SK-N-SH treated with all-trans-retinoic acid at 6 μM for 48 hours (cell line): Measurements from ENCODE around the gene PHF2.

Source experiments
- ATAC-seq: fragments of 200-7000 bp; cut with Tn5 transposase; 3 replicates; pipeline ENCODE4 v1.9.1; 2020; ENCODE audit warnings: mild to moderate bottlenecking, moderate library complexity
- ARNTL ChIP-seq: fragments of 450-650 bp; formaldehyde crosslinking; IDR thresholded peaks from 2 replicates; pipeline ENCODE4 v1.5.0; 2020; ENCODE audit warnings: low read depth, mild to moderate bottlenecking, moderate library complexity, borderline replicate concordance
- BACH2 ChIP-seq: fragments of 250-450 bp; sonication (Bioruptor Pico); IDR thresholded peaks from 2 replicates; pipeline ENCODE4 v1.9.0; 2021; ENCODE audit warnings: mild to moderate bottlenecking, borderline replicate concordance
- CSDC2 ChIP-seq: fragments of 250-450 bp; sonication (Bioruptor Pico); IDR thresholded peaks from 2 replicates; pipeline ENCODE4 v1.5.0; 2020; ENCODE audit warnings: mild to moderate bottlenecking, moderate library complexity
- ESRRG ChIP-seq: fragments of 250-450 bp; sonication (Bioruptor Pico); IDR thresholded peaks from 2 replicates; pipeline ENCODE4 v1.6.1; 2021; ENCODE audit warnings: mild to moderate bottlenecking
- GLIS3 ChIP-seq: fragments of 250-450 bp; sonication (Bioruptor Pico); IDR thresholded peaks from 2 replicates; pipeline ENCODE4 v1.5.0; 2020; ENCODE audit warnings: mild to moderate bottlenecking, moderate library complexity
- ISL1 ChIP-seq: fragments of 250-450 bp; sonication (Bioruptor Pico); IDR thresholded peaks from 2 replicates; pipeline ENCODE4 v2.1.2; 2022; ENCODE audit warnings: mild to moderate bottlenecking, moderate library complexity
- OSR1 ChIP-seq: fragments of 250-450 bp; sonication (Bioruptor Pico); IDR thresholded peaks from 2 replicates; pipeline ENCODE4 v1.8.0; 2022; ENCODE audit warnings: moderate library complexity, mild to moderate bottlenecking, inconsistent platforms
- PPARA ChIP-seq: fragments of 250-450 bp; sonication (Bioruptor Pico); IDR thresholded peaks from 2 replicates; pipeline ENCODE4 v1.5.0; 2020; ENCODE audit warnings: mild to moderate bottlenecking, borderline replicate concordance
- RARB ChIP-seq: fragments of 250-450 bp; sonication (Bioruptor Pico); IDR thresholded peaks from 2 replicates; pipeline ENCODE4 v1.8.0; 2021; ENCODE audit warnings: mild to moderate bottlenecking, moderate library complexity
- SNAI2 ChIP-seq: fragments of 250-450 bp; sonication (Bioruptor Pico); IDR thresholded peaks from 2 replicates; pipeline ENCODE4 v1.5.0; 2020; ENCODE audit warnings: mild to moderate bottlenecking, moderate library complexity
- TCF4 ChIP-seq: fragments of 250-450 bp; sonication (Bioruptor Pico); IDR thresholded peaks from 2 replicates; pipeline ENCODE4 v1.8.0; 2021; ENCODE audit warnings: mild to moderate bottlenecking, moderate library complexity, borderline replicate concordance
- TOX ChIP-seq: fragments of 250-450 bp; sonication (Bioruptor Pico); IDR thresholded peaks from 2 replicates; pipeline ENCODE4 v1.8.0; 2021; ENCODE audit warnings: mild to moderate bottlenecking, moderate library complexity, borderline replicate concordance
- ZC3H10 ChIP-seq: fragments of 250-450 bp; sonication (Bioruptor Pico); IDR thresholded peaks from 2 replicates; pipeline ENCODE4 v1.5.1; 2021; ENCODE audit warnings: mild to moderate bottlenecking, moderate library complexity
- ZFP30 ChIP-seq: fragments of 450-650 bp; formaldehyde crosslinking; IDR thresholded peaks from 2 replicates; pipeline ENCODE4 v1.5.0; 2022; ENCODE audit warnings: mild to moderate bottlenecking, moderate library complexity
- ZNF565 ChIP-seq: fragments of 450-650 bp; formaldehyde crosslinking; conservative IDR thresholded peaks from 2 replicates; pipeline ENCODE4 v1.5.0; 2020; ENCODE audit warnings: low read depth, mild to moderate bottlenecking, moderate library complexity
- ZNF70 ChIP-seq: fragments of 450-650 bp; formaldehyde crosslinking; IDR thresholded peaks from 2 replicates; pipeline ENCODE4 v1.5.0; 2020; ENCODE audit warnings: mild to moderate bottlenecking, moderate library complexity
- ZNF8 ChIP-seq: fragments of 450-650 bp; formaldehyde crosslinking; IDR thresholded peaks from 2 replicates; pipeline ENCODE4 v1.5.0; 2020; ENCODE audit warnings: mild to moderate bottlenecking, moderate library complexity
- TF ChIP-seq, protein P1 (sequence below): fragments of 250-450 bp; sonication (Bioruptor Pico); IDR thresholded peaks from 2 replicates; pipeline ENCODE4 v1.8.0; 2020; ENCODE audit warnings: mild to moderate bottlenecking, moderate library complexity, borderline replicate concordance
- TF ChIP-seq, protein P2 (sequence below): fragments of 250-450 bp; sonication (Bioruptor Pico); IDR thresholded peaks from 2 replicates; pipeline ENCODE4 v1.5.1; 2021; ENCODE audit warnings: mild to moderate bottlenecking, moderate library complexity
- TF ChIP-seq, protein P3 (sequence below): fragments of 250-450 bp; sonication (Bioruptor Pico); IDR thresholded peaks from 2 replicates; pipeline ENCODE4 v1.5.1; 2020; ENCODE audit warnings: low read depth, mild to moderate bottlenecking, moderate library complexity
- TF ChIP-seq, protein P4 (sequence below): fragments of 250-450 bp; sonication (Bioruptor Pico); IDR thresholded peaks from 2 replicates; pipeline ENCODE4 v1.8.0; 2021; ENCODE audit warnings: low read depth, mild to moderate bottlenecking, moderate library complexity, borderline replicate concordance

The PHF2 gene

DNA sequence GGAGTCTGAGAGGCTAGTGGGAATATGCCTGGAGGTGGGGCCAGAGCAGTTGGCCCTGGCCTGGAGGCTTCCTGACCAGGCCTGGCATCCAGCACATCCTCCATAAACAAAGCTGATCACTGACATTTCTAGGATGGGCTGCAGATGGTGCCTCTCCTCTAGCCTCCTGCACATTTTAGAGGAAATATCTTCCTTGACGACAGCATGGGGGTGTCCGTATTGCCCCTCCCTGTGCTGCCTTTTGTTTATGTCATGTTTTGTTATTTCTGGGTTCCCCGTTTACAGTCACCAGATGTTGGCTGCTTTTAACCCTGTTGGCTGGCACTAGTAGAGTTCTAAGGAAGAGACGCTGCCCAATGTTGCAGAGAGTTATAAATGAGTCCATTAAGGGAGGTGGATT is 148.5 kb downstream of the PHF2 start:
- TF ChIP-seq SNAI2 (CRISPR knock-in tag) (no peak), ARNTL (CRISPR knock-in tag) (no peak), ZC3H10 (no peak), BACH2 (no peak), ZNF70 (no peak), CSDC2 (CRISPR knock-in tag) (no peak), ZFP30 (no peak), TCF4 (CRISPR knock-in tag) (no peak), RARB (CRISPR knock-in tag) (no peak), ISL1 (CRISPR knock-in tag) (no peak), PPARA (CRISPR knock-in tag) (no peak)
- TF ChIP-seq, protein P1, sequence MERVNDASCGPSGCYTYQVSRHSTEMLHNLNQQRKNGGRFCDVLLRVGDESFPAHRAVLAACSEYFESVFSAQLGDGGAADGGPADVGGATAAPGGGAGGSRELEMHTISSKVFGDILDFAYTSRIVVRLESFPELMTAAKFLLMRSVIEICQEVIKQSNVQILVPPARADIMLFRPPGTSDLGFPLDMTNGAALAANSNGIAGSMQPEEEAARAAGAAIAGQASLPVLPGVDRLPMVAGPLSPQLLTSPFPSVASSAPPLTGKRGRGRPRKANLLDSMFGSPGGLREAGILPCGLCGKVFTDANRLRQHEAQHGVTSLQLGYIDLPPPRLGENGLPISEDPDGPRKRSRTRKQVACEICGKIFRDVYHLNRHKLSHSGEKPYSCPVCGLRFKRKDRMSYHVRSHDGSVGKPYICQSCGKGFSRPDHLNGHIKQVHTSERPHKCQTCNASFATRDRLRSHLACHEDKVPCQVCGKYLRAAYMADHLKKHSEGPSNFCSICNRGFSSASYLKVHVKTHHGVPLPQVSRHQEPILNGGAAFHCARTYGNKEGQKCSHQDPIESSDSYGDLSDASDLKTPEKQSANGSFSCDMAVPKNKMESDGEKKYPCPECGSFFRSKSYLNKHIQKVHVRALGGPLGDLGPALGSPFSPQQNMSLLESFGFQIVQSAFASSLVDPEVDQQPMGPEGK (CRISPR knock-in tag): no peak
- TF ChIP-seq, protein P2, sequence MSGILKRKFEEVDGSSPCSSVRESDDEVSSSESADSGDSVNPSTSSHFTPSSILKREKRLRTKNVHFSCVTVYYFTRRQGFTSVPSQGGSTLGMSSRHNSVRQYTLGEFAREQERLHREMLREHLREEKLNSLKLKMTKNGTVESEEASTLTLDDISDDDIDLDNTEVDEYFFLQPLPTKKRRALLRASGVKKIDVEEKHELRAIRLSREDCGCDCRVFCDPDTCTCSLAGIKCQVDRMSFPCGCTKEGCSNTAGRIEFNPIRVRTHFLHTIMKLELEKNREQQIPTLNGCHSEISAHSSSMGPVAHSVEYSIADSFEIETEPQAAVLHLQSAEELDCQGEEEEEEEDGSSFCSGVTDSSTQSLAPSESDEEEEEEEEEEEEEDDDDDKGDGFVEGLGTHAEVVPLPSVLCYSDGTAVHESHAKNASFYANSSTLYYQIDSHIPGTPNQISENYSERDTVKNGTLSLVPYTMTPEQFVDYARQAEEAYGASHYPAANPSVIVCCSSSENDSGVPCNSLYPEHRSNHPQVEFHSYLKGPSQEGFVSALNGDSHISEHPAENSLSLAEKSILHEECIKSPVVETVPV: no peak
- TF ChIP-seq, protein P3, sequence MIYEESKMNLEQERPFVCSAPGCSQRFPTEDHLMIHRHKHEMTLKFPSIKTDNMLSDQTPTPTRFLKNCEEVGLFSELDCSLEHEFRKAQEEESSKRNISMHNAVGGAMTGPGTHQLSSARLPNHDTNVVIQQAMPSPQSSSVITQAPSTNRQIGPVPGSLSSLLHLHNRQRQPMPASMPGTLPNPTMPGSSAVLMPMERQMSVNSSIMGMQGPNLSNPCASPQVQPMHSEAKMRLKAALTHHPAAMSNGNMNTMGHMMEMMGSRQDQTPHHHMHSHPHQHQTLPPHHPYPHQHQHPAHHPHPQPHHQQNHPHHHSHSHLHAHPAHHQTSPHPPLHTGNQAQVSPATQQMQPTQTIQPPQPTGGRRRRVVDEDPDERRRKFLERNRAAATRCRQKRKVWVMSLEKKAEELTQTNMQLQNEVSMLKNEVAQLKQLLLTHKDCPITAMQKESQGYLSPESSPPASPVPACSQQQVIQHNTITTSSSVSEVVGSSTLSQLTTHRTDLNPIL (CRISPR knock-in tag): no peak
- TF ChIP-seq, protein P4, sequence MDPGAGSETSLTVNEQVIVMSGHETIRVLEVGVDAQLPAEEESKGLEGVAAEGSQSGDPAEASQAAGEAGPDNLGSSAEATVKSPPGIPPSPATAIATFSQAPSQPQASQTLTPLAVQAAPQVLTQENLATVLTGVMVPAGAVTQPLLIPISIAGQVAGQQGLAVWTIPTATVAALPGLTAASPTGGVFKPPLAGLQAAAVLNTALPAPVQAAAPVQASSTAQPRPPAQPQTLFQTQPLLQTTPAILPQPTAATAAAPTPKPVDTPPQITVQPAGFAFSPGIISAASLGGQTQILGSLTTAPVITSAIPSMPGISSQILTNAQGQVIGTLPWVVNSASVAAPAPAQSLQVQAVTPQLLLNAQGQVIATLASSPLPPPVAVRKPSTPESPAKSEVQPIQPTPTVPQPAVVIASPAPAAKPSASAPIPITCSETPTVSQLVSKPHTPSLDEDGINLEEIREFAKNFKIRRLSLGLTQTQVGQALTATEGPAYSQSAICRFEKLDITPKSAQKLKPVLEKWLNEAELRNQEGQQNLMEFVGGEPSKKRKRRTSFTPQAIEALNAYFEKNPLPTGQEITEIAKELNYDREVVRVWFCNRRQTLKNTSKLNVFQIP (CRISPR knock-in tag): no peak
- ATAC-seq: no peak

DNA sequence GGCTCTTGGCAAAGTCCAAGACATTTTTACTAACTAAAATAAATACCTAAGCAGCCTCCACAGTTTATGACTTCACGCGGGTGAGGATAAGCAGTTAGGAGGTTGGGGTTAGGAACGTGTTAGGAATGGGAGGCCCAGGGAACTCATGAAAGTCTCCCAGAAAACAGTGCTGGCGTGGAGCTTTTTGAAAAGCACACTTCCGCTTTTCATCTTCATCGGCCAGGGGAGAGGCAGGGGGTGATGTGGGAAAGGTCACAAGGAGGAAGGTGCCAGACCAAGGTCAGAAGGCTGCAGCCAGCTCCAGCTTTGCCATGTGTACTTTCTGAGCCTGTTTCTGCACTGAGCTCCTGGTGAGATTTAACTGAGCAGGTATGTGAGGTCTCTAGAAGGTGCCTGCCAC is 149.0 kb downstream of the PHF2 start:
- TF ChIP-seq RARB (CRISPR knock-in tag) (no peak), OSR1 (no peak), GLIS3 (CRISPR knock-in tag) (no peak), BACH2 (no peak), ISL1 (CRISPR knock-in tag) (no peak)
- TF ChIP-seq, protein P3 (CRISPR knock-in tag): no peak
- TF ChIP-seq, protein P4 (CRISPR knock-in tag): no peak
- ATAC-seq: no peak

DNA sequence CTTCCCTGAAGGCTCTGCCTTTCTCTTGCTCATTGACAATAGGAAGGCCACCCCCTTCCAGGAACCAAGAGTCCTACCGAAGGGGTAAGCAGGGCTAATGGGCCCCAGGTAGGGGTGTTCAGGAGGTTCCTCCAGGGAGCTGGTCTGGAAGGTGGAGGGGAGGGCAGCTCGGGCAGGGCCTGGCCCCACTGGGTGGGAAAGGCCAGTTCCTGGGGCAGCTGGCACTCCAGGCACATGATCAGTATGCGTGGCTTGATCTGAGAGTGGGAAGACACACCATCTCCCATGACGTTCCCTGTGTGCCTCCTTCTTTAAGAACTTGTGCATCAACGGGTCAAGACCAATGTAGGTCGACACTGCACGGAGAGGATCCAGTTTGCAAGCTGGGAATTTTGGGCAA is 149.8 kb downstream of the PHF2 start:
- no peak for ATAC-seq
- TF ChIP-seq ARNTL (CRISPR knock-in tag) (no peak), ESRRG (CRISPR knock-in tag) (no peak), RARB (CRISPR knock-in tag) (no peak), SNAI2 (CRISPR knock-in tag) (no peak), BACH2 (no peak), ZFP30 (no peak), TCF4 (CRISPR knock-in tag) (no peak), OSR1 (no peak), ZNF8 (CRISPR knock-in tag) (no peak), ZNF565 (CRISPR knock-in tag) (no peak), TOX (no peak), ISL1 (CRISPR knock-in tag) (no peak)
- TF ChIP-seq, protein P4 (CRISPR knock-in tag): no peak
- TF ChIP-seq, protein P2: no peak
- TF ChIP-seq, protein P3 (CRISPR knock-in tag): no peak
